Kidney epithelial cell (primary cell): ENCODE data around the gene SLC41A2. TPM values are rescaled to one million over a fixed set of nuclear protein-coding genes. Genes with fewer than 3 reads are reported as not detected.

Experiments
- DNase-seq: peaks from one replicate; pipeline ENCODE4 v3.0.0-alpha.2; 2010; ENCODE audit warnings: low read depth
- H3K27me3 ChIP-seq: 2 replicates; pipeline ENCODE4 v1.6.0; 2011; ENCODE audit warnings: low read length; ENCODE audit not compliant: control insufficient read depth, insufficient read depth
- H3K36me3 ChIP-seq: 2 replicates; pipeline ENCODE4 v1.5.1; 2011; ENCODE audit warnings: low read length; ENCODE audit not compliant: control insufficient read depth, insufficient read depth
- H3K4me3 ChIP-seq: 2 replicates; pipeline ENCODE4 v1.5.1; 2011; ENCODE audit warnings: low read depth, mild to moderate bottlenecking, control low read depth, low read length
- total RNA-seq: library from RNA; depleted of rRNA; stranded (reverse); fragments of >200 nt; gene quantifications from 2 replicates; pipeline ENCODE4 v1.2.3, GENCODE V29; 2015
- TF ChIP-seq, protein P1 (sequence below): IDR thresholded peaks from 2 replicates; pipeline ENCODE4 v1.5.1; 2011; ENCODE audit warnings: mild to moderate bottlenecking, moderate library complexity, low read length, control low read depth, inconsistent platforms; ENCODE audit not compliant: insufficient read depth, poor library complexity, severe bottlenecking

The SLC41A2 gene
- total RNA-seq, 1 donor from 2014 or later, result 26.3 TPM

DNA sequence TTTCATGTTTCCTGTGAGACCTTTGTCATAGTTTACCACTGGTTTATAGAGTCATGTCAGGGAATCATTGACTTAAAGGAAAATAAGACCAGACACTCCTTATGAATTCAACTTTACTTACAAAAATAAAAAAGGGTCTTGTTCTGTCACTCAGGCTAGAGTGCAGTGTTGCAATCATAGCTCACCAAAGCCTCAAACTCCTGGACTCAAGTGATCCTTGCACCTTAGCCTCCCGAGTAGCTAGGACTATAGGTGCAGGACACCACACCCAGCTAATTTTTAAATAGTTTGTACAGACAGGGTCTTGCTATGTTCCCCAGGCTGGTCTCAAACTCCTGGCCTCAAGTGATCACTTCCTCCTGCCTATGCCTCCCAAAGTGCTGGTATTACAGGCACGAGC lies 19.0 kb downstream of the SLC41A2 start:
- TF ChIP-seq, protein P1, sequence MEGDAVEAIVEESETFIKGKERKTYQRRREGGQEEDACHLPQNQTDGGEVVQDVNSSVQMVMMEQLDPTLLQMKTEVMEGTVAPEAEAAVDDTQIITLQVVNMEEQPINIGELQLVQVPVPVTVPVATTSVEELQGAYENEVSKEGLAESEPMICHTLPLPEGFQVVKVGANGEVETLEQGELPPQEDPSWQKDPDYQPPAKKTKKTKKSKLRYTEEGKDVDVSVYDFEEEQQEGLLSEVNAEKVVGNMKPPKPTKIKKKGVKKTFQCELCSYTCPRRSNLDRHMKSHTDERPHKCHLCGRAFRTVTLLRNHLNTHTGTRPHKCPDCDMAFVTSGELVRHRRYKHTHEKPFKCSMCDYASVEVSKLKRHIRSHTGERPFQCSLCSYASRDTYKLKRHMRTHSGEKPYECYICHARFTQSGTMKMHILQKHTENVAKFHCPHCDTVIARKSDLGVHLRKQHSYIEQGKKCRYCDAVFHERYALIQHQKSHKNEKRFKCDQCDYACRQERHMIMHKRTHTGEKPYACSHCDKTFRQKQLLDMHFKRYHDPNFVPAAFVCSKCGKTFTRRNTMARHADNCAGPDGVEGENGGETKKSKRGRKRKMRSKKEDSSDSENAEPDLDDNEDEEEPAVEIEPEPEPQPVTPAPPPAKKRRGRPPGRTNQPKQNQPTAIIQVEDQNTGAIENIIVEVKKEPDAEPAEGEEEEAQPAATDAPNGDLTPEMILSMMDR, result no peak
- no peak for DNase-seq
- H3K27me3 ChIP-seq, result no peaks in the 10 kb centered on the region
- no peaks in the 10 kb centered on the region for H3K36me3 ChIP-seq
- no peak overlapping the region for H3K4me3 ChIP-seq

DNA sequence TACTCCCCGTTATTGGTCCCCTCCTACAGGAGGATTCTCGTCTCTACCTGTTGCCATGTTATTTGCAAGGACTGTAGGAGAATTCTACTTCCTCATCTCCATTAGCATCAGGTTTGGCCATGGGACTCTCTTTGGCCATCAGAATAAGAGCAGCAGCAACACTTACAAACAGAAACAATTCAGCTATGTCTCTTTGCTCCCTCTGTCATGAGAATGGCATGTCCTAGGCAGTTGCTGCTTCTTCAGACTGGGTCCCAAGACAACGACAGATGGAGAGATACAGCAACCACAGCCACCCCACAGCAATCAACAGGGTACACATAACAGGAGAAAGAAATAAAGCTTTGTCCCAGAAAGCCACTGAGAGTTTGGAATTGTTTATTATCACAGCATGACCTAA lies 19.7 kb downstream of the SLC41A2 start:
- DNase-seq, result no peak
- Histone ChIP-seq H3K27me3 (no peaks in the 10 kb centered on the region), H3K4me3 (no peak overlapping the region), H3K36me3 (no peaks in the 10 kb centered on the region)
- TF ChIP-seq, protein P1, result no peak

DNA sequence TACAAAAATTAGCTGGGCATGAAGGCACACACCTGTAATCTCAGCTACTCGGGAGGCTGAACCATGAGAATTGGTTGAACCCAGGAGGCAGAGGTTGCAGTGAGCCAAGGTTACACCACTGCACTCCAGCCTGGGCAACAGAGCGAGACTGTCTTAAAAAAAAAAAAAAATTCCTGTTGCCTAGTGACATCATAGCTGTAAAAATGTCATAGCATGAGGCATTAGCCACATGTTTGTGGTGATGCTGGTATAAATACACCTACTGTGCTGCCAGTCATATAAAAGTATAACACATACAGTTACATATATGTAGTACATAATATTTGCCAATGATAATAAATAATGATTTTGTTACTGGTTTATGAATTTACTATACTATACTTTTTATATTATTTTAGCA lies 22.2 kb downstream of the SLC41A2 start:
- DNase-seq, result no peak
- TF ChIP-seq, protein P1, result no peak
- Histone ChIP-seq H3K27me3 (no peaks in the 10 kb centered on the region), H3K36me3 (no peaks in the 10 kb centered on the region), H3K4me3 (no peak overlapping the region)

DNA sequence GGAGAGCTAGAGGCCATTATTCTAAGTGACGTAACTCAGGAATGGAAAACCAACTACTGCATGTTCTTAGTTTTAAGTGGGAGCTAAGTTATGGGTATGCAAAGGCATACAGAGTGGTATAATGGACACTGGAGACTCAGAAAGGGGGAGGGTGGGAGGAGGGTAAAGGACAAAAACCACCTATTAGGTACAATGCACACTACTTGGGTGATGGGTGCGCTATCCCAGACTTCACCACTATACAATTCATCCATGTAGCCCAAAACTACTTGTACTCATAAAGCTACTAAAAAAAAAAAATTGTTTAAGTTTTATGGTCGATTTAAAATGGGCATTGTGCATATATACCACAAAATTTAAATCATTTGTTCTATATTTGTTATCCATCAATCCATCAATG lies 24.3 kb downstream of the SLC41A2 start:
- H3K4me3 ChIP-seq, result no peak overlapping the region
- no peaks in the 10 kb centered on the region for H3K27me3 ChIP-seq
- H3K36me3 ChIP-seq, result no peaks in the 10 kb centered on the region
- DNase-seq, result no peak
- TF ChIP-seq, protein P1, result no peak

DNA sequence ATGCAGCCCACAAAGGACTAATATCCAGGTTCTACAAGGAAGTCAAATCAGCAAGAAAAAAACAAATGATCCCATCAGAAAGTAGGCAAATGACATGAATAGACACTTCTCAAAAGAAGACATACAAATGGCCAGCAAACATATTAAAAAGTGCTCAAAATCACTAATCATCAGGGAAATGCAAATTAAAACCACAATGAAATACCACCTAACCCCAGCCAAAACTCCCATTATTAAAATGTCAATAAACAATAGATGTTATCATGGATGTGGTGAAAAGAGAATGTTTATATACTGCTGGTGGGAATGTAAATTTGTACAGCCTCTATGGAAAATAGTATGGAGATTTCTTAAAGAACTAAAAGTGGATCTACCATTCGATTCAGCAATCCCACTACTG lies 25.0 kb downstream of the SLC41A2 start:
- no peak for DNase-seq
- no peaks in the 10 kb centered on the region for H3K27me3 ChIP-seq
- TF ChIP-seq, protein P1, result no peak
- H3K4me3 ChIP-seq, result no peak overlapping the region
- no peaks in the 10 kb centered on the region for H3K36me3 ChIP-seq
